Measurements from ENCODE around the gene SHD.

GRCh38 chr19:4323692-4324091, 44.6 kb downstream of the SHD start:
- TF ChIP-seq CTCF (conservative IDR thresholded peaks at IDR 0.05; ENCODE audit: low read depth, low read length) (no peak), EZH2 (IDR thresholded peaks at IDR 0.05; ENCODE audit: borderline replicate concordance, low read depth, low read length, poor library complexity, severe bottlenecking) (no peak)
